Measurements from ENCODE around the gene SLC2A8. TPM values are rescaled to one million over a fixed set of nuclear protein-coding genes. Genes with fewer than 3 reads are reported as not detected.

Gene SLC2A8
- total RNA-seq (2014; rRNA removed; shearing (Covaris generic); ENCODE audit: low replicate concordance), result 10.8 and 14.2 TPM in 2 replicates

- H3K4me3 ChIP-seq, result peak within 1 kb of the TSS; percentile 55
- DNase-seq, result peak; percentile 98
Measured at GRCh38 chr9:127396808-127397645, at the start of gene SLC2A8. Gene SLC2A8, plus strand, starts transcription at chr9:127397169. Its CDS starts 62 bp downstream, at chr9:127397231.

DNA sequence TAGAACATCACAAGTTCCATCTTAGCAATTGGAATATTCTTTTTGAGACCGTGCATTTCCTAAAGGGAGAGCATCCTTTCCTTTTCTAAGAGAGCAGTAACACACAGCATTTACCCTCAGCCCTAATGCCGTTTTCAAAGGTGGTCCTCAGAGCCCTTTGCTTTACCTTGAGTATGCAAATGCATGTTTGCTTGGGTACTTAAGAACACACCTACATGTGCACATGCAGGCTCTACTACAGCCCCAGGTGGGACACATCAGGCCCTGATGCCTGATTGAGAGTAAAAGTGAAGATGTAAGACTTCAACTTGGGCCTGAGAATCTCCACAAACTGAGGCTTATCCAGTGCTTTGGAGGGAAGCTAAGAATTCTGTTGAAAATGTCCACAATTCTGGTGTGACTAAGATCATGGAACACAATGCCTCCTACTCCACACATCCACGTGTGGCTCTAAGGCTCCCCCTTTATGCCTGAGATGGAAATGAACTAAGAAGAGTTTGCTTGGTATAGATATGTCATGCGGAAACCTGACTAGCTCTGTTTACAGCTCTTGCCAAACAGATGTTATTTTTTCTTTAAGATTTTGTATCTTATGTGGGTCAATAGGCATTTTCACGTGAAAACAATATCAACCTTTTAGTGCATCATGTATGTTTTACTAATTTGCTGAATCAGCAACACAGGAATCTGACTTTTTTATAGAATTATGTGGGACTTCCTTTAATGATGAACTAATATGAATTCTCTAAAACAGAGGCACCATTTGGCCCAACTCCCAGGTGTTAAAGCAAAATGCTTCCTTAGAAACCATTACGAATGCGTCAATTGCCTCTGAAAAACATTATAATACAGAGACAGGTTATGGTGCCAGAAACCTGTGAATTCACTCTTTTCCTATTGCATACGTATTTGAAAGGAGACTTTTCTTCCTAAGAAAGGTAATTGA is 48.9 kb upstream of the SLC2A8 start:
- no peak for DNase-seq
- no peaks in the 10 kb centered on the region for H3K27me3 ChIP-seq
- H3K9me3 ChIP-seq, result no peaks in the 10 kb centered on the region
- no peaks in the 10 kb centered on the region for H3K36me3 ChIP-seq
- no peak overlapping the region for H3K4me3 ChIP-seq

More at GRCh38 chr9:127396808-127397645, at the start of gene SLC2A8:
- H3K36me3 ChIP-seq, result 0 out of 2 replicates have a peak, but pooled peaks cover 3% of the 10 kb centered on the region
- H3K9me3 ChIP-seq, result no peaks in the 10 kb centered on the region
- no peaks in the 10 kb centered on the region for H3K27me3 ChIP-seq

- Histone ChIP-seq H3K36me3 (no peaks in the 10 kb centered on the region), H3K4me3 (no peak overlapping the region), H3K9me3 (no peaks in the 10 kb centered on the region), H3K27me3 (no peaks in the 10 kb centered on the region)
- DNase-seq, result no peak
Measured at GRCh38 chr9:127349483-127350113, 47.4 kb upstream of the SLC2A8 start.

DNA sequence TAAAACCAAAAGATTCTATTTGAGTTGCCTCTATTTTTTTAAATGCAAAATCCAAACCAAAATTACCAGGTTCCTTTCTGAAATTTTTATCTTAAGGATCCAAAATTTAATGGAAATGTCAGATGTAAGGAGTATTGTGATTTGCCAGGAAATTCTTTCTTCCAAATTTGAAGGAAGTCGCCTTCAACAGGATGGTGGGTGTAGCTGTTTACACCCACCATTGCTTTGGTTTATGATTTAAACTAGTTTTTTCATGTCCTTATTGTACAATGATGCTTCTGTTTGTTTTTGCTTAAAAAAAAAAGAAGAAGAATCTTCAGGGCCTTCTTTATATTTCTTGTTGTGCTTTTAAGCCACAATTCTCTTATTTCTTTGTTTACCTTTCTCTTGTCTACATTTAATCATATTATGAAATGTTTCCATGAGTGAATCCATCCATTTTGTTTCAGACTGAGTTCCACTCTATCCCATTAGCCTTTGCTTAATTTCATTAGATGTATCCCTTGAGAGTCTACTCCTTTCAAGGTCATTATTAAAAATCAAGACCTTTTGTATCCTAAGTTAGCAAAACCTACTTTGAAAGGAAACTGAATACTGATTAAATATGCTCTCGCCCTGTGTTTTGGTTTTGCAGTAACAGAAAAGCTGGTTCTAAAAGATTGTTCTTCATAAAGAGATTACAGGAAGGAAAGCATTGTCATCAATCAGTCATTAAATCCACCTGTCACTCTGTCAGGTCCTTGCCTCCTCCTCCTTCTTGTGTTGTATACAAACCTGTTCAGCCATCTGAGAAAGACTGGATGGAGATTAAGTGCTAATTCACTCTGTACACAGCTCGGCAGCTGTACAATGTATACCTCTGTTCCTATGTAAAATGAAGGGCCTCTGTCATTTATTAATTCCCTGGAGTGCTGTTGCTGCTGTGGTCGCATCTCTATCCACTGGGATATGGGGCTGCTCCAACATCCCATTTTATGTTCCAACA is 45.5 kb upstream of the SLC2A8 start:
- Histone ChIP-seq H3K9me3 (no peaks in the 10 kb centered on the region), H3K4me3 (no peak overlapping the region), H3K27me3 (no peaks in the 10 kb centered on the region), H3K36me3 (no peaks in the 10 kb centered on the region)
- DNase-seq, result no peak

DNA sequence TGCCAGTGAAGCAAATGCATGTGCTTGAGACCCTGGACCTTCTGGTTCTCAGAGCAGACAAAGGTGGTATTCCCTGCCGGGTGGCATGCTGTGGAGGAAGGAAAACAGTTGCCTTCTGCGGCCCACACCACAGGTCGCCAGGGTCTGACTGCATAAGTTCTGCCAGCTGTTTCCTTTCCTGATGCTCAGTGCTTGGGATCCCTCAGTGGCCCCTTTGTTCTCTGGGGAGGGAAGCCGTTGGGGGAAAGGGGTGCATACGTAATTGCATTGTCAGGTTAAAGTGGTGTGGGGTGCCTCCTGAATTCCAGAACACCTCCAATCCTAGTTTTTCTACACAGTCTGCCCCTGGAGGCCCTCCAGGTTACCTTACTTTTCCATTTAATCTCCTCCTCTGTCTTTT is 43.1 kb upstream of the SLC2A8 start:
- H3K9me3 ChIP-seq, result no peaks in the 10 kb centered on the region
- H3K4me3 ChIP-seq, result no peak overlapping the region
- no peak for DNase-seq
- H3K27me3 ChIP-seq, result no peaks in the 10 kb centered on the region
- H3K36me3 ChIP-seq, result no peaks in the 10 kb centered on the region

DNA sequence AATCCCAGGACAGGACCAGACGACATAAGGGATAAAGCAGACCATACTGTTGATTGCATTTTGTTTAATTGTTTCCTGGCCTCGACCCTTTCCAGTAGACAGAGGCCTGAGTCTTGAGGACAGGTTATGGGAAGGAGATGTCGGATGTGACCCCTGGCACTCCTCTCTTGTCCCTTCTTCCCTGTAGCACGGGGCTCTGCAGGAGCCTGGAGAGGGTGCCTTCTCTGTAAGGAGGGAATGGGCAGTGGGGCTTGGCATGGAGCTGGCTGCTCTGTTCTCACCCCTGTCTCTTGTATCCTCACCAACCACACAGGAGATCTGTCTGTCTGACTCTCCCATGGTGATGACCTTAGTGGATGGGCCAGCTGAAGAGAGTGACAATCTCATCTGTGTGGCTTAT is 40.1 kb upstream of the SLC2A8 start:
- Histone ChIP-seq H3K9me3 (no peaks in the 10 kb centered on the region), H3K36me3 (no peaks in the 10 kb centered on the region), H3K4me3 (no peak overlapping the region), H3K27me3 (no peaks in the 10 kb centered on the region)
- DNase-seq, result no peak

GRCh38 chr9:127358023-127358535 is 38.9 kb upstream of the SLC2A8 start:
- H3K27me3 ChIP-seq, result no peaks in the 10 kb centered on the region
- no peak for DNase-seq
- no peaks in the 10 kb centered on the region for H3K36me3 ChIP-seq
- no peak overlapping the region for H3K4me3 ChIP-seq
- H3K9me3 ChIP-seq, result no peaks in the 10 kb centered on the region

DNA sequence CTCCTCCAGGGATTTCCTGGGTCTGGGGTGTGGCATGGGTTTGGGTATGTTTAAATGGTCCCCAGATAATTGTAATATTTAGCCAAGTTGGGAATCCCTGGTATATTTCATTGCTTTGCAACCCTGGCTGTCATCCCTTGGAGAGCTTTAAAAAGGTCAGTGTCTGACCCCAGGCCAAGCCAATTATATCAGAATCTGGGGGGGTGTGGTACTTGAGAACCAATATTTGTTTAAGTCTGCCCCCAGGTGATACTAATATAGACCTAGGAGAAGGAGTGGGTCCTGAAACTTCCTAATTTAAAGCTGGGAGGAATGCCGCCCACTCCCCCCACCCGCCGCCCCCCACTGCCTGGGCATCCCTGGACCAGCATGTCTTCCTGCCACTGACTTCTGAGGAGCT is 38.2 kb upstream of the SLC2A8 start:
- no peaks in the 10 kb centered on the region for H3K27me3 ChIP-seq
- H3K9me3 ChIP-seq, result no peaks in the 10 kb centered on the region
- no peaks in the 10 kb centered on the region for H3K36me3 ChIP-seq
- H3K4me3 ChIP-seq, result no peak overlapping the region
- no peak for DNase-seq

- Histone ChIP-seq H3K27me3 (no peaks in the 10 kb centered on the region), H3K36me3 (no peaks in the 10 kb centered on the region), H3K4me3 (no peak overlapping the region), H3K9me3 (no peaks in the 10 kb centered on the region)
- DNase-seq, result no peak
Measured at GRCh38 chr9:127360250-127360649, 36.7 kb upstream of the SLC2A8 start.

- DNase-seq, result peak; percentile 33
- H3K36me3 ChIP-seq, result no peaks in the 10 kb centered on the region
- no peaks in the 10 kb centered on the region for H3K27me3 ChIP-seq
- no peak overlapping the region for H3K4me3 ChIP-seq
- no peaks in the 10 kb centered on the region for H3K9me3 ChIP-seq
Measured at GRCh38 chr9:127360829-127361228, 36.1 kb upstream of the SLC2A8 start.

DNA sequence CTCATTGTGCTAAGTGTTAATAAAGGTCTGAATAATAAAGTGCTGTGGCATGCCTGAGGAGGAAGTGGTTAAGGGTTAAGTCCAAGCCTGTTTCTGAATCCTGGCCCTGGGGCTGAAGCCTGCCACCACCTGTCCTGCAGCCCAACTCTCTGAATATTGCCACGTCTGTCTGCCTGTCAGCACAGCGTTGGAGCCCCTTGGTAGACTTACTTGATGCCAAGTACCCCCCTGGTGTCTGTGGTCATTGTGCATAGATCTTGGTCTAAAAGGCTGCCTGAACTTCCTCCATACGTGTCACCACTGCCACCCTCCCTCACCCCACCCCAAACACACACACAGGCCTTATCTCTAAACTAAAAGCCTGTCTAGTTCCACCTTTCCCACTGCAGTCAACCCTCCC is 35.4 kb upstream of the SLC2A8 start:
- H3K4me3 ChIP-seq, result no peak overlapping the region
- H3K27me3 ChIP-seq, result no peaks in the 10 kb centered on the region
- H3K36me3 ChIP-seq, result no peaks in the 10 kb centered on the region
- no peaks in the 10 kb centered on the region for H3K9me3 ChIP-seq
- no peak for DNase-seq

DNA sequence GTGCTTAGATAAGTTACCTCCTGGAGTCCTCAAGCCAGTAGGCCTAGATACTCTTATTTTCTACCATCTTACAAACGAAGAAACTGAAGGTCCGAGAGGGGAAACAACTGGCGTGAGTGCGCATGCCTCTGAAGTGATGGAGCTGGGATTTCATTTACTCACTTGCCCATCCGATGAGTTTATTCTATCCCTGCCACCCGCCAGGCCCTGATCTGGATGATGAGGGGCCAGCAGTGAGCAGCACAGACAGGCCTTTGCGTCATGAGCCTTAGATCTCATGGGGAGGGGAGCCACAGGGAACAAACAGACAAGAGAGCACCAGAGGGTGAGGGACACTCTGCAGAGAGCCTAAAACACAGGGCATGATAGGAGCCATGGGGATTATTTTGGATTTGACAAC is 34.1 kb upstream of the SLC2A8 start:
- no peak overlapping the region for H3K4me3 ChIP-seq
- H3K27me3 ChIP-seq, result no peaks in the 10 kb centered on the region
- DNase-seq, result no peak
- no peaks in the 10 kb centered on the region for H3K36me3 ChIP-seq
- H3K9me3 ChIP-seq, result no peaks in the 10 kb centered on the region

- H3K27me3 ChIP-seq, result no peaks in the 10 kb centered on the region
- H3K4me3 ChIP-seq, result no peak overlapping the region
- H3K9me3 ChIP-seq, result no peaks in the 10 kb centered on the region
- no peak for DNase-seq
- no peaks in the 10 kb centered on the region for H3K36me3 ChIP-seq
Measured at GRCh38 chr9:127365461-127365860, 31.5 kb upstream of the SLC2A8 start.

GRCh38 chr9:127366594-127366993 is 30.4 kb upstream of the SLC2A8 start:
- DNase-seq, result no peak
- Histone ChIP-seq H3K9me3 (no peaks in the 10 kb centered on the region), H3K27me3 (no peaks in the 10 kb centered on the region), H3K4me3 (no peak overlapping the region), H3K36me3 (no peaks in the 10 kb centered on the region)

- Histone ChIP-seq H3K27me3 (no peaks in the 10 kb centered on the region), H3K36me3 (no peaks in the 10 kb centered on the region), H3K9me3 (no peaks in the 10 kb centered on the region), H3K4me3 (no peak overlapping the region)
- no peak for DNase-seq
Measured at GRCh38 chr9:127368852-127369402, 28.0 kb upstream of the SLC2A8 start.

All from MG63 (cell line).